Mesenchymal stem cell (in vitro differentiated cells and primary cell): ENCODE data around the gene ABCC1.

Experiments used
- DNase-seq: peaks from one replicate; pipeline ENCODE4 v3.0.0-alpha.2; 2013
- H2AFZ ChIP-seq: one replicate; pipeline ENCODE4 v1.6.1; 2013; ENCODE audit warnings: low read depth, mild to moderate bottlenecking, control low read depth, inconsistent platforms, low read length, moderate library complexity
- H2AK5ac ChIP-seq: 2 replicates; pipeline ENCODE4 v1.6.1; 2013; ENCODE audit warnings: low read length, moderate library complexity, mild to moderate bottlenecking, inconsistent platforms; ENCODE audit not compliant: severe bottlenecking
- H2BK120ac ChIP-seq: one replicate; pipeline ENCODE4 v1.6.1; 2013; ENCODE audit warnings: low read depth, mild to moderate bottlenecking, inconsistent platforms, low read length, moderate library complexity
- H2BK12ac ChIP-seq, 2 experiments: one replicate each; pipeline ENCODE4 v1.6.1; 2013; ENCODE audit warnings: inconsistent platforms in 2 of 2, low read length in 2 of 2, mild to moderate bottlenecking in 2 of 2, moderate library complexity in 2 of 2, control low read depth in 1 of 2
- H2BK15ac ChIP-seq: one replicate; pipeline ENCODE4 v1.6.1; 2013; ENCODE audit warnings: mild to moderate bottlenecking, low read depth, inconsistent platforms; ENCODE audit not compliant: poor library complexity, severe bottlenecking
- H2BK5ac ChIP-seq: 2 replicates; pipeline ENCODE4 v1.6.1; 2013; ENCODE audit warnings: low read depth, mild to moderate bottlenecking, low read length, control low read depth, inconsistent platforms; ENCODE audit not compliant: poor library complexity, severe bottlenecking
- H3K14ac ChIP-seq, 2 experiments: one replicate each; pipeline ENCODE4 v1.6.1; 2013; ENCODE audit warnings: inconsistent platforms in 2 of 2, low read length in 2 of 2, control low read depth in 1 of 2, mild to moderate bottlenecking in 1 of 2, moderate library complexity in 1 of 2
- H3K18ac ChIP-seq, 2 experiments: one replicate each; pipeline ENCODE4 v1.6.1; 2013; ENCODE audit warnings: inconsistent platforms in 2 of 2, low read length in 2 of 2, control low read depth in 1 of 2, low read depth in 1 of 2, mild to moderate bottlenecking in 1 of 2
- H3K23ac ChIP-seq, 2 experiments: one replicate each; pipeline ENCODE4 v1.6.1; 2013; ENCODE audit warnings: inconsistent platforms in 2 of 2, low read length in 2 of 2, mild to moderate bottlenecking in 2 of 2, moderate library complexity in 2 of 2, control low read depth in 1 of 2
- H3K27ac ChIP-seq: 2 replicates; pipeline ENCODE4 v1.5.1; 2013; ENCODE audit warnings: mild to moderate bottlenecking, moderate library complexity, low read length, control low read depth, inconsistent platforms; ENCODE audit not compliant: poor library complexity, severe bottlenecking
- H3K27me3 ChIP-seq, 2 experiments: 2 replicates each; pipeline versions ENCODE4 v1.6.1 to v1.7.0; 2013; ENCODE audit warnings: low read length in 2 of 2, mild to moderate bottlenecking in 2 of 2, moderate library complexity in 2 of 2, control low read depth in 1 of 2, inconsistent platforms in 1 of 2; ENCODE audit not compliant: control insufficient read depth in 1 of 2, insufficient read depth in 1 of 2
- H3K36me3 ChIP-seq, 2 experiments: 2 replicates each; pipeline versions ENCODE4 v1.6.1 to v1.7.0; 2013; ENCODE audit warnings: low read length in 2 of 2, control low read depth in 1 of 2, inconsistent platforms in 1 of 2, low read depth in 1 of 2, mild to moderate bottlenecking in 1 of 2; ENCODE audit not compliant: insufficient read depth in 2 of 2, control insufficient read depth in 1 of 2
- H3K4ac ChIP-seq, 2 experiments: one replicate each; pipeline ENCODE4 v1.6.1; 2013; ENCODE audit warnings: inconsistent platforms in 2 of 2, low read length in 2 of 2, mild to moderate bottlenecking in 2 of 2, moderate library complexity in 2 of 2, control low read depth in 1 of 2, low read depth in 1 of 2
- H3K4me1 ChIP-seq: 2 replicates; pipeline ENCODE4 v1.6.1; 2013; ENCODE audit warnings: low read depth, low read length, control low read depth; ENCODE audit not compliant: control insufficient read depth, insufficient read depth
- H3K4me2 ChIP-seq: 2 replicates; pipeline ENCODE4 v1.6.1; 2013; ENCODE audit warnings: low read length, mild to moderate bottlenecking, inconsistent platforms; ENCODE audit not compliant: poor library complexity, severe bottlenecking
- H3K4me3 ChIP-seq, 2 experiments: 2 replicates each; pipeline versions ENCODE4 v1.5.1 to v1.7.0; 2013; ENCODE audit warnings: low read length in 2 of 2, mild to moderate bottlenecking in 2 of 2, control low read depth in 1 of 2, low read depth in 1 of 2; ENCODE audit not compliant: insufficient read depth in 1 of 2
- H3K79me1 ChIP-seq: replicated peaks from 2 replicates; pipeline ENCODE4 v1.6.1; 2013; ENCODE audit warnings: mild to moderate bottlenecking, control low read depth, low read length, inconsistent platforms; ENCODE audit not compliant: poor library complexity, severe bottlenecking
- H3K9ac ChIP-seq: 2 replicates; pipeline ENCODE4 v1.7.0; 2013; ENCODE audit warnings: mild to moderate bottlenecking, low read length, moderate library complexity
- H3K9me3 ChIP-seq: 2 replicates; pipeline ENCODE4 v1.7.0; 2013; ENCODE audit warnings: mild to moderate bottlenecking, low read length; ENCODE audit not compliant: control insufficient read depth
- H4K8ac ChIP-seq: one replicate; pipeline ENCODE4 v1.6.1; 2013; ENCODE audit warnings: inconsistent platforms, mild to moderate bottlenecking, low read length, moderate library complexity
- H4K91ac ChIP-seq: one replicate; pipeline ENCODE4 v1.6.1; 2013; ENCODE audit warnings: mild to moderate bottlenecking, low read length, inconsistent platforms
- whole genome bisulfite sequencing: methylation state at CpG from one replicate; pipeline ENCODE4 v1.1.7; 2013; ENCODE audit warnings: mixed read lengths; 5-methylcytosine and 5-hydroxymethylcytosine counted together

ABCC1 gene

GRCh38 chr16:16143038-16143763 is 193.8 kb downstream of the ABCC1 start:
- no peak overlapping the region for H3K14ac ChIP-seq
- no peak overlapping the region for H3K27ac ChIP-seq
- H3K4me3 ChIP-seq = no peak overlapping the region
- H2BK5ac ChIP-seq = no peak overlapping the region
- H2BK120ac ChIP-seq = no peak overlapping the region
- peak; percentile 32 for DNase-seq
- H4K8ac ChIP-seq = no peak overlapping the region
- H3K4me2 ChIP-seq = no peak overlapping the region
- no peak overlapping the region for H2BK15ac ChIP-seq
- no peak overlapping the region for H4K91ac ChIP-seq
- peaks cover 56 to 87% of the 10 kb centered on the region in 2 experiments for H3K36me3 ChIP-seq
- no peak overlapping the region for H3K9ac ChIP-seq
- H2AFZ ChIP-seq = no peak overlapping the region
- no peaks in the 10 kb centered on the region for H3K79me1 ChIP-seq
- no peaks in the 10 kb centered on the region for H3K27me3 ChIP-seq
- 94% methylated on average over 15 of the region's 15 CpGs for WGBS
- no peak overlapping the region for H2BK12ac ChIP-seq
- H3K18ac ChIP-seq = no peak overlapping the region
- H2AK5ac ChIP-seq = no peak overlapping the region
- H3K4ac ChIP-seq = no peak overlapping the region
- no peaks in the 10 kb centered on the region for H3K9me3 ChIP-seq
- no peak overlapping the region for H3K23ac ChIP-seq
- peaks cover 12% of the 10 kb centered on the region for H3K4me1 ChIP-seq

- H4K8ac ChIP-seq = no peak overlapping the region
- no peak overlapping the region for H2AFZ ChIP-seq
- no peak overlapping the region for H3K4ac ChIP-seq
- no peak overlapping the region for H2AK5ac ChIP-seq
- no peak overlapping the region for H2BK12ac ChIP-seq
- H3K27ac ChIP-seq = no peak overlapping the region
- WGBS = 100% methylated on average over 2 of the region's 8 CpGs
- H3K4me1 ChIP-seq = peaks cover 14% of the 10 kb centered on the region
- no peak overlapping the region for H2BK5ac ChIP-seq
- DNase-seq = no peak
- no peaks in the 10 kb centered on the region for H3K27me3 ChIP-seq
- H3K18ac ChIP-seq = no peak overlapping the region
- H3K9me3 ChIP-seq = no peaks in the 10 kb centered on the region
- H3K14ac ChIP-seq = no peak overlapping the region
- H4K91ac ChIP-seq = no peak overlapping the region
- H3K4me2 ChIP-seq = no peak overlapping the region
- H3K4me3 ChIP-seq = no peak overlapping the region
- no peak overlapping the region for H2BK15ac ChIP-seq
- H2BK120ac ChIP-seq = no peak overlapping the region
- H3K36me3 ChIP-seq = peaks cover 49 to 80% of the 10 kb centered on the region in 2 experiments
- H3K9ac ChIP-seq = no peak overlapping the region
- H3K79me1 ChIP-seq = no peaks in the 10 kb centered on the region
- H3K23ac ChIP-seq = no peak overlapping the region
These were observed 194.5 kb downstream of the ABCC1 start for GRCh38 chr16:16143931-16144330.

GRCh38 chr16:16144416-16144815 is 195.0 kb downstream of the ABCC1 start:
- Histone ChIP-seq H3K14ac (no peak overlapping the region), H3K27ac (no peak overlapping the region), H2AK5ac (no peak overlapping the region), H2BK120ac (no peak overlapping the region), H3K9me3 (no peaks in the 10 kb centered on the region), H2AFZ (no peak overlapping the region), H3K36me3 (peaks cover 44 to 75% of the 10 kb centered on the region in 2 experiments), H3K4me2 (no peak overlapping the region), H3K4ac (no peak overlapping the region), H2BK15ac (no peak overlapping the region), H4K8ac (no peak overlapping the region), H3K27me3 (no peaks in the 10 kb centered on the region), H3K9ac (no peak overlapping the region), H3K4me3 (no peak overlapping the region), H4K91ac (no peak overlapping the region), H3K79me1 (no peaks in the 10 kb centered on the region), H3K23ac (no peak overlapping the region), H2BK12ac (no peak overlapping the region), H2BK5ac (no peak overlapping the region), H3K18ac (no peak overlapping the region), H3K4me1 (peaks cover 18% of the 10 kb centered on the region)
- no peak for DNase-seq
- WGBS = 90% methylated on average over 5 of the region's 5 CpGs

- WGBS = 86% methylated on average over 5 of the region's 5 CpGs
These were observed 195.9 kb downstream of the ABCC1 start for GRCh38 chr16:16145286-16145685.

More at GRCh38 chr16:16145286-16145685, 195.9 kb downstream of the ABCC1 start:
- no peak overlapping the region for H3K14ac ChIP-seq
- H4K91ac ChIP-seq = no peak overlapping the region
- H3K4me2 ChIP-seq = no peak overlapping the region
- no peak overlapping the region for H2BK15ac ChIP-seq
- no peak overlapping the region for H2AFZ ChIP-seq
- H3K4ac ChIP-seq = no peak overlapping the region
- no peak overlapping the region for H2AK5ac ChIP-seq
- H3K4me3 ChIP-seq = no peak overlapping the region
- no peak overlapping the region for H2BK5ac ChIP-seq
- no peak overlapping the region for H3K27ac ChIP-seq
- no peak overlapping the region for H4K8ac ChIP-seq
- H3K18ac ChIP-seq = no peak overlapping the region
- no peak for DNase-seq
- peaks cover 25% of the 10 kb centered on the region for H3K4me1 ChIP-seq
- no peak overlapping the region for H3K23ac ChIP-seq
- H3K9me3 ChIP-seq = no peaks in the 10 kb centered on the region
- no peaks in the 10 kb centered on the region for H3K79me1 ChIP-seq
- H3K27me3 ChIP-seq = no peaks in the 10 kb centered on the region
- H2BK12ac ChIP-seq = no peak overlapping the region
- no peak overlapping the region for H2BK120ac ChIP-seq
- peaks cover 40 to 66% of the 10 kb centered on the region in 2 experiments for H3K36me3 ChIP-seq
- H3K9ac ChIP-seq = no peak overlapping the region
